ENCODE results near the gene MTCH2. TPM values are rescaled to one million over a fixed set of nuclear protein-coding genes. Genes with fewer than 3 reads are reported as not detected.

The MTCH2 gene
- total RNA-seq, 1 experiment from 2014 or later = 230 TPM

DNA sequence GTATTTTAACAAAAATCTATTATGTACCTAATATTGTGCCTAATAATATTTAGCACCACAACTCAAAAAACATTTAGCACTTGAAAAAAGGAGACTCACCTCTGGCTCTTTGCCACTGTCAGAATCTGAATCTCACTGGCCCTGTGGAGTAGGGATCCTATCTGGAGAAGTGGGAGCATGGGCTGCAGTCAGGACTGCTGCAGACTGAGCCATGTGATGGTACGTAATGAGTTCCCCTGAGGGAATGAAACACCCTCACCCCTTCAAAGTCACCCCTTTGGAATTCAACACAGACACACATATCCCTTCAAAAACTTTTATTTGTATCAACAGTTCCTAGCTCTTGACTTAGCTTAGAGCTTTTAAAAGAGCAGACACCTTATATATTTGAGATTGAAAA is 70.5 kb downstream of the MTCH2 start:
- TF ChIP-seq, protein P1, sequence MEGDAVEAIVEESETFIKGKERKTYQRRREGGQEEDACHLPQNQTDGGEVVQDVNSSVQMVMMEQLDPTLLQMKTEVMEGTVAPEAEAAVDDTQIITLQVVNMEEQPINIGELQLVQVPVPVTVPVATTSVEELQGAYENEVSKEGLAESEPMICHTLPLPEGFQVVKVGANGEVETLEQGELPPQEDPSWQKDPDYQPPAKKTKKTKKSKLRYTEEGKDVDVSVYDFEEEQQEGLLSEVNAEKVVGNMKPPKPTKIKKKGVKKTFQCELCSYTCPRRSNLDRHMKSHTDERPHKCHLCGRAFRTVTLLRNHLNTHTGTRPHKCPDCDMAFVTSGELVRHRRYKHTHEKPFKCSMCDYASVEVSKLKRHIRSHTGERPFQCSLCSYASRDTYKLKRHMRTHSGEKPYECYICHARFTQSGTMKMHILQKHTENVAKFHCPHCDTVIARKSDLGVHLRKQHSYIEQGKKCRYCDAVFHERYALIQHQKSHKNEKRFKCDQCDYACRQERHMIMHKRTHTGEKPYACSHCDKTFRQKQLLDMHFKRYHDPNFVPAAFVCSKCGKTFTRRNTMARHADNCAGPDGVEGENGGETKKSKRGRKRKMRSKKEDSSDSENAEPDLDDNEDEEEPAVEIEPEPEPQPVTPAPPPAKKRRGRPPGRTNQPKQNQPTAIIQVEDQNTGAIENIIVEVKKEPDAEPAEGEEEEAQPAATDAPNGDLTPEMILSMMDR (IDR thresholded peaks at IDR 0.05) = no peak
- 0 out of 2 replicates have a peak, but pooled peaks have one; percentile 4 for TF ChIP-seq TCF7L2 (IDR thresholded peaks at IDR 0.05; ENCODE audit: low read depth, low read length)
- H3K4me3 ChIP-seq (ENCODE audit: low read depth in 2 of 2, low read length in 2 of 2) = no peak overlapping the region
- BruUV-seq (replicated peaks) = TSS peak; percentile 30
- no peak overlapping the region for H3K27ac ChIP-seq (ENCODE audit: low read length)
- DNase-seq (ENCODE audit: low read depth, low spot score) (no peak), ATAC-seq (no peak)
- no peaks in the 10 kb centered on the region for H3K27me3 ChIP-seq (ENCODE audit: control insufficient read depth, insufficient read depth, low read length)
- ChIA-PET CTCF (interaction anchor here (0.5 kb wide), 1 partner anchor 9 kb away, joined by 3 read pairs; no protein-coding TSS in a partner anchor), POLR2A (no interaction called here)
- peaks cover 18% of the 10 kb centered on the region for H3K36me3 ChIP-seq (ENCODE audit: control insufficient read depth, insufficient read depth, low read length)
- intact Hi-C loops (cut with micrococcal nuclease; ENCODE audit: unreplicated experiment) (no loop called here), in situ Hi-C loops (cut with HindIII; ENCODE audit: low pct_unique_long_range_greater_than_20kb, low sequenced_read_pairs) (no loop called here)
- H3K4me1 ChIP-seq (ENCODE audit: control insufficient read depth, insufficient read depth, low read length) = peaks cover 12% of the 10 kb centered on the region
- H3K9me3 ChIP-seq (ENCODE audit: control insufficient read depth, insufficient read depth, low read depth, low read length) = no peaks in the 10 kb centered on the region

DNA sequence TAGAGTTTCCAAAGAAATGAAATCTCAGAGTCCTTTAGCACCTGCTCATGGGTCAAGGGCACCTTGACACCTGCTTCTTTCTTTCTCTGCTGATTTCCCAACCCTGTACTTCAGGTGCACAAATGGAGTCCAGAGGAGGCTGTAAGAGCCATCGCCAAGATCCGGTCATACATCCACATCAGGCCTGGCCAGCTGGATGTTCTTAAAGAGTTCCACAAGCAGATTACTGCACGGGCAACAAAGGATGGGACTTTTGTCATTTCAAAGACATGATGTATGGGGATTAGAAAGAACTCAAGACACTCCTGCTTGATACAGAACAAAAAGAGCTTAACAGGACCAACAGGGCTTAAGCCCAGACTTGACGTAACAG is 71.0 kb downstream of the MTCH2 start:
- no TSS peak for BruUV-seq (replicated peaks)
- no peak for ATAC-seq
- in situ Hi-C loops (cut with HindIII; ENCODE audit: low pct_unique_long_range_greater_than_20kb, low sequenced_read_pairs) = no loop called here
- Histone ChIP-seq H3K9me3 (ENCODE audit: control insufficient read depth, insufficient read depth, low read depth, low read length) (no peaks in the 10 kb centered on the region), H3K4me1 (ENCODE audit: control insufficient read depth, insufficient read depth, low read length) (peaks cover 16% of the 10 kb centered on the region), H3K4me3 (ENCODE audit: low read depth in 2 of 2, low read length in 2 of 2) (no peak overlapping the region), H3K27me3 (ENCODE audit: control insufficient read depth, insufficient read depth, low read length) (no peaks in the 10 kb centered on the region), H3K36me3 (ENCODE audit: control insufficient read depth, insufficient read depth, low read length) (peaks cover 18% of the 10 kb centered on the region), H3K27ac (ENCODE audit: low read length) (no peak overlapping the region)
- intact Hi-C loops (cut with micrococcal nuclease; ENCODE audit: unreplicated experiment) = no loop called here
- CTCF ChIA-PET = no interaction called here
- no peak for DNase-seq (ENCODE audit: low read depth, low spot score)
- TF ChIP-seq, protein P2, sequence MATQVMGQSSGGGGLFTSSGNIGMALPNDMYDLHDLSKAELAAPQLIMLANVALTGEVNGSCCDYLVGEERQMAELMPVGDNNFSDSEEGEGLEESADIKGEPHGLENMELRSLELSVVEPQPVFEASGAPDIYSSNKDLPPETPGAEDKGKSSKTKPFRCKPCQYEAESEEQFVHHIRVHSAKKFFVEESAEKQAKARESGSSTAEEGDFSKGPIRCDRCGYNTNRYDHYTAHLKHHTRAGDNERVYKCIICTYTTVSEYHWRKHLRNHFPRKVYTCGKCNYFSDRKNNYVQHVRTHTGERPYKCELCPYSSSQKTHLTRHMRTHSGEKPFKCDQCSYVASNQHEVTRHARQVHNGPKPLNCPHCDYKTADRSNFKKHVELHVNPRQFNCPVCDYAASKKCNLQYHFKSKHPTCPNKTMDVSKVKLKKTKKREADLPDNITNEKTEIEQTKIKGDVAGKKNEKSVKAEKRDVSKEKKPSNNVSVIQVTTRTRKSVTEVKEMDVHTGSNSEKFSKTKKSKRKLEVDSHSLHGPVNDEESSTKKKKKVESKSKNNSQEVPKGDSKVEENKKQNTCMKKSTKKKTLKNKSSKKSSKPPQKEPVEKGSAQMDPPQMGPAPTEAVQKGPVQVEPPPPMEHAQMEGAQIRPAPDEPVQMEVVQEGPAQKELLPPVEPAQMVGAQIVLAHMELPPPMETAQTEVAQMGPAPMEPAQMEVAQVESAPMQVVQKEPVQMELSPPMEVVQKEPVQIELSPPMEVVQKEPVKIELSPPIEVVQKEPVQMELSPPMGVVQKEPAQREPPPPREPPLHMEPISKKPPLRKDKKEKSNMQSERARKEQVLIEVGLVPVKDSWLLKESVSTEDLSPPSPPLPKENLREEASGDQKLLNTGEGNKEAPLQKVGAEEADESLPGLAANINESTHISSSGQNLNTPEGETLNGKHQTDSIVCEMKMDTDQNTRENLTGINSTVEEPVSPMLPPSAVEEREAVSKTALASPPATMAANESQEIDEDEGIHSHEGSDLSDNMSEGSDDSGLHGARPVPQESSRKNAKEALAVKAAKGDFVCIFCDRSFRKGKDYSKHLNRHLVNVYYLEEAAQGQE (IDR thresholded peaks at IDR 0.05; ENCODE audit: insufficient read depth in 1 of 2, low read depth in 2 of 2, low read length in 1 of 2) = no peak
- TF ChIP-seq, protein P1 (IDR thresholded peaks at IDR 0.05) = no peak
- TF ChIP-seq TCF7L2 (IDR thresholded peaks at IDR 0.05; ENCODE audit: low read depth, low read length) (no peak), POLR2AphosphoS5 (IDR thresholded peaks at IDR 0.05; ENCODE audit: low read depth, low read length) (no peak), SIN3A (IDR thresholded peaks at IDR 0.05; ENCODE audit: borderline replicate concordance, insufficient read depth, low read depth, low read length) (no peak)
- POLR2A ChIA-PET = no interaction called here

Data from Panc1 (cell line).